CD4-positive, alpha-beta memory T cell (primary cell): ENCODE measurements around the gene ACTN2. TPM values are rescaled to one million over a fixed set of nuclear protein-coding genes. Genes with fewer than 3 reads are reported as not detected.

ENCODE experiments used
- CTCF ChIA-PET: fragments of 350-600 bp; sonication (Branson Sonifier 250); formaldehyde crosslinking; loops from one replicate; lab custom pipeline; 2021; ENCODE audit warnings: inconsistent platforms; ENCODE audit not compliant: partially characterized antibody; lab: Charles Lee
- POLR2A ChIA-PET: fragments of 350-600 bp; sonication (Branson Sonifier 250); formaldehyde crosslinking; loops from one replicate; lab custom pipeline; 2021; ENCODE audit not compliant: partially characterized antibody; lab: Charles Lee
- DNase-seq, 5 donors: peaks; one replicate each; pipeline versions ENCODE4 v3.0.0 to v3.0.0-alpha.2; 2020 to 2022; ENCODE audit warnings: mixed read lengths in 1 of 5
- H3K27ac ChIP-seq: one replicate; pipeline ENCODE4 v1.7.0; 2013; ENCODE audit warnings: low read depth, low read length
- H3K27me3 ChIP-seq: 2 replicates; pipeline ENCODE4 v1.7.0; 2013; ENCODE audit warnings: mild to moderate bottlenecking, low read length, moderate library complexity; ENCODE audit not compliant: insufficient read depth
- H3K36me3 ChIP-seq: 2 replicates; pipeline ENCODE4 v1.7.0; 2013; ENCODE audit warnings: mild to moderate bottlenecking, low read length, moderate library complexity; ENCODE audit not compliant: insufficient read depth
- H3K4me1 ChIP-seq: 2 replicates; pipeline ENCODE4 v1.7.0; 2013; ENCODE audit warnings: mild to moderate bottlenecking, low read length, moderate library complexity; ENCODE audit not compliant: insufficient read depth
- H3K4me3 ChIP-seq, 2 donors: one replicate each; pipeline ENCODE4 v1.7.0; 2013; ENCODE audit warnings: low read length in 2 of 2, mild to moderate bottlenecking in 1 of 2
- H3K9me3 ChIP-seq, 2 donors: one replicate each; pipeline ENCODE4 v1.7.0; 2013; ENCODE audit warnings: low read length in 2 of 2, control low read depth in 1 of 2; ENCODE audit not compliant: control insufficient read depth in 1 of 2
- H3K27ac Mint-ChIP-seq, 7 donors: one replicate each; pipeline ENCODE4 v1.8.0; 2020 to 2021; ENCODE audit warnings: mixed read lengths in 7 of 7, mild to moderate bottlenecking in 6 of 7, inconsistent platforms in 3 of 7, moderate library complexity in 3 of 7
- H3K27me3 Mint-ChIP-seq, 2 donors: one replicate each; pipeline ENCODE4 v1.8.0; 2020 to 2021; ENCODE audit warnings: mixed read lengths in 2 of 2
- H3K36me3 Mint-ChIP-seq, 2 donors: one replicate each; pipeline ENCODE4 v1.8.0; 2020 to 2021; ENCODE audit warnings: mixed read lengths in 2 of 2, inconsistent platforms in 1 of 2, mild to moderate bottlenecking in 1 of 2
- H3K4me1 Mint-ChIP-seq, 4 donors: one replicate each; pipeline ENCODE4 v1.8.0; 2020 to 2021; ENCODE audit warnings: mixed read lengths in 4 of 4, mild to moderate bottlenecking in 1 of 4
- H3K4me3 Mint-ChIP-seq, 8 donors: one replicate each; pipeline ENCODE4 v1.8.0; 2020 to 2021; ENCODE audit warnings: mixed read lengths in 8 of 8, mild to moderate bottlenecking in 7 of 8, moderate library complexity in 6 of 8, inconsistent platforms in 3 of 8
- H3K9me3 Mint-ChIP-seq, 8 donors: one replicate each; pipeline ENCODE4 v1.8.0; 2020 to 2021; ENCODE audit warnings: mixed read lengths in 8 of 8, mild to moderate bottlenecking in 5 of 8, inconsistent platforms in 3 of 8, moderate library complexity in 1 of 8
- intact Hi-C: fragments of 100-400 bp; cut with micrococcal nuclease; formaldehyde crosslinking; loops from one replicate; pipeline ENCODE4 v1.15.1; 2023
- polyA plus RNA-seq, 2 donors: library from polyadenylated mRNA; unstranded; fragments of 300-500 nt; fragmentation: Illumina TruSeq; gene quantifications; one replicate each; pipeline ENCODE4 v1.2.3, GENCODE V29; 2021
- total RNA-seq, 2 experiments: library from RNA; stranded (reverse); gene quantifications; one replicate each; pipeline ENCODE4 v1.2.3, GENCODE V29; 2021

ACTN2 gene
- not detected for total RNA-seq
- polyA plus RNA-seq: not detected

GRCh38 chr1:236685917-236686814, at the start of gene ACTN2:
TSS of gene ACTN2 (plus strand) at chr1:236686499. CDS start at chr1:236686674, 175 bp downstream.
- CTCF ChIA-PET: no interaction called here
- intact Hi-C loops: loop anchor here (1.0 to 10.0 kb wide), 2 partner anchors 82 to 109 kb away; partner anchors contain the start of genes HEATR1 and MTR

GRCh38 chr1:236638945-236639344, 47.4 kb upstream of the ACTN2 start:
- Histone ChIP-seq H3K4me1 (no peaks in the 10 kb centered on the region), H3K27me3 (no peaks in the 10 kb centered on the region), H3K27ac (no peak overlapping the region), H3K36me3 (no peaks in the 10 kb centered on the region), H3K4me3 (no peak overlapping the region), H3K9me3 (no peaks in the 10 kb centered on the region)
- H3K4me3 Mint-ChIP-seq: no peak overlapping the region
- H3K36me3 Mint-ChIP-seq: no peaks in the 10 kb centered on the region
- ChIA-PET POLR2A (no interaction called here), CTCF (interaction anchor here (2.3 kb wide), 1 partner anchor 8 kb away, joined by 5 read pairs; no protein-coding TSS in a partner anchor)
- peak overlapping the region in 1 of 7 donors; percentile 28 for H3K27ac Mint-ChIP-seq
- no peaks in the 10 kb centered on the region for H3K4me1 Mint-ChIP-seq
- intact Hi-C loops: no loop called here
- peaks cover 15 to 16% of the 10 kb centered on the region in 2 donors for H3K27me3 Mint-ChIP-seq
- DNase-seq: no peak
- H3K9me3 Mint-ChIP-seq: peaks cover 0 to 2% (median 0%) of the 10 kb centered on the region in 8 donors

More at GRCh38 chr1:236685917-236686814, at the start of gene ACTN2:
- no peaks in the 10 kb centered on the region for H3K36me3 ChIP-seq
- H3K27me3 ChIP-seq: peaks cover 5% of the 10 kb centered on the region
- POLR2A ChIA-PET: no interaction called here
- H3K4me1 ChIP-seq: peaks cover 11% of the 10 kb centered on the region
- Mint-ChIP-seq H3K27ac (peak within 1 kb of the TSS in 6 of 7 donors; percentile 12 to 90 (median 42)), H3K36me3 (peaks cover 0 to 3% of the 10 kb centered on the region in 2 donors), H3K9me3 (peaks cover 0 to 5% (median 3%) of the 10 kb centered on the region in 8 donors), H3K4me1 (peaks cover 13 to 23% (median 18%) of the 10 kb centered on the region in 4 donors), H3K27me3 (peaks cover 11 to 16% of the 10 kb centered on the region in 2 donors), H3K4me3 (peak within 1 kb of the TSS; percentile 71 to 88 (median 80))
- H3K27ac ChIP-seq: no peak within 1 kb of the TSS
- peak within 1 kb of the TSS; percentile 11 to 38 for H3K4me3 ChIP-seq
- H3K9me3 ChIP-seq: no peaks in the 10 kb centered on the region
- peak; percentile 28 to 43 (median 36) for DNase-seq

GRCh38 chr1:236639686-236640085, 46.6 kb upstream of the ACTN2 start:
- Mint-ChIP-seq H3K4me3 (no peak overlapping the region), H3K9me3 (peaks cover 0 to 2% (median 0%) of the 10 kb centered on the region in 8 donors), H3K27ac (no peak overlapping the region), H3K27me3 (peaks cover 10 to 14% of the 10 kb centered on the region in 2 donors), H3K4me1 (no peaks in the 10 kb centered on the region), H3K36me3 (no peaks in the 10 kb centered on the region)
- ChIA-PET POLR2A (no interaction called here), CTCF (interaction anchor here (2.3 kb wide), 1 partner anchor 9 kb away, joined by 5 read pairs; no protein-coding TSS in a partner anchor)
- H3K27me3 ChIP-seq: no peaks in the 10 kb centered on the region
- H3K36me3 ChIP-seq: no peaks in the 10 kb centered on the region
- no peaks in the 10 kb centered on the region for H3K4me1 ChIP-seq
- H3K4me3 ChIP-seq: no peak overlapping the region
- no peaks in the 10 kb centered on the region for H3K9me3 ChIP-seq
- no peak for DNase-seq
- intact Hi-C loops: no loop called here
- no peak overlapping the region for H3K27ac ChIP-seq

- Histone ChIP-seq H3K4me1 (no peaks in the 10 kb centered on the region), H3K36me3 (no peaks in the 10 kb centered on the region), H3K27ac (no peak overlapping the region), H3K27me3 (no peaks in the 10 kb centered on the region), H3K4me3 (no peak overlapping the region), H3K9me3 (no peaks in the 10 kb centered on the region)
- H3K27ac Mint-ChIP-seq: no peak overlapping the region
- CTCF ChIA-PET: no interaction called here
- H3K4me1 Mint-ChIP-seq: no peaks in the 10 kb centered on the region
- intact Hi-C loops: no loop called here
- H3K9me3 Mint-ChIP-seq: peaks cover 0 to 2% (median 0%) of the 10 kb centered on the region in 8 donors
- POLR2A ChIA-PET: no interaction called here
- H3K27me3 Mint-ChIP-seq: peaks cover 4 to 7% of the 10 kb centered on the region in 2 donors
- no peak overlapping the region for H3K4me3 Mint-ChIP-seq
- no peak for DNase-seq
- H3K36me3 Mint-ChIP-seq: no peaks in the 10 kb centered on the region
These were observed 43.5 kb upstream of the ACTN2 start for GRCh38 chr1:236642763-236643162.

- Histone ChIP-seq H3K27ac (no peak overlapping the region), H3K36me3 (no peaks in the 10 kb centered on the region), H3K27me3 (no peaks in the 10 kb centered on the region), H3K4me1 (no peaks in the 10 kb centered on the region), H3K9me3 (no peaks in the 10 kb centered on the region), H3K4me3 (no peak overlapping the region)
- Mint-ChIP-seq H3K9me3 (peaks cover 0 to 2% (median 0%) of the 10 kb centered on the region in 8 donors), H3K27me3 (peaks cover 3 to 8% of the 10 kb centered on the region in 2 donors), H3K36me3 (no peaks in the 10 kb centered on the region), H3K4me1 (no peaks in the 10 kb centered on the region), H3K27ac (no peak overlapping the region), H3K4me3 (no peak overlapping the region)
- DNase-seq: no peak
- CTCF ChIA-PET: no interaction called here
- intact Hi-C loops: no loop called here
- POLR2A ChIA-PET: no interaction called here
These were observed 41.2 kb upstream of the ACTN2 start for GRCh38 chr1:236645016-236645680.

GRCh38 chr1:236654511-236654910, 31.8 kb upstream of the ACTN2 start:
- Mint-ChIP-seq H3K27me3 (peaks cover 18% of the 10 kb centered on the region in 2 donors), H3K27ac (no peak overlapping the region), H3K9me3 (no peaks in the 10 kb centered on the region), H3K36me3 (no peaks in the 10 kb centered on the region), H3K4me3 (no peak overlapping the region), H3K4me1 (no peaks in the 10 kb centered on the region)
- CTCF ChIA-PET: no interaction called here
- Histone ChIP-seq H3K27me3 (no peaks in the 10 kb centered on the region), H3K36me3 (no peaks in the 10 kb centered on the region), H3K27ac (no peak overlapping the region), H3K4me3 (no peak overlapping the region), H3K4me1 (no peaks in the 10 kb centered on the region), H3K9me3 (no peaks in the 10 kb centered on the region)
- intact Hi-C loops: no loop called here
- DNase-seq: no peak
- POLR2A ChIA-PET: no interaction called here

- no peaks in the 10 kb centered on the region for H3K9me3 ChIP-seq
- H3K4me1 ChIP-seq: no peaks in the 10 kb centered on the region
- no peak overlapping the region for H3K27ac Mint-ChIP-seq
- H3K36me3 Mint-ChIP-seq: no peaks in the 10 kb centered on the region
- no peaks in the 10 kb centered on the region for H3K4me1 Mint-ChIP-seq
- CTCF ChIA-PET: no interaction called here
- DNase-seq: no peak
- H3K27me3 Mint-ChIP-seq: peaks cover 15 to 19% of the 10 kb centered on the region in 2 donors
- H3K36me3 ChIP-seq: no peaks in the 10 kb centered on the region
- no peak overlapping the region for H3K27ac ChIP-seq
- intact Hi-C loops: no loop called here
- no peak overlapping the region for H3K4me3 ChIP-seq
- POLR2A ChIA-PET: no interaction called here
- no peaks in the 10 kb centered on the region for H3K27me3 ChIP-seq
- H3K9me3 Mint-ChIP-seq: no peaks in the 10 kb centered on the region
- H3K4me3 Mint-ChIP-seq: no peak overlapping the region
These were observed 31.3 kb upstream of the ACTN2 start for GRCh38 chr1:236654957-236655356.
